ENCODE data around the gene NDUFAF8.

Gene NDUFAF8

GRCh38 chr17:81200695-81201580 lies 38.2 kb upstream of the NDUFAF8 start:
- DNase-seq, result peak; percentile 97

GRCh38 chr17:81202318-81202717 lies 36.8 kb upstream of the NDUFAF8 start:
- no peak for DNase-seq

- no peak for DNase-seq
Observed at GRCh38 chr17:81203136-81203535, 36.0 kb upstream of the NDUFAF8 start.

- DNase-seq, result no peak
Observed at GRCh38 chr17:81204578-81204977, 34.5 kb upstream of the NDUFAF8 start.

DNA sequence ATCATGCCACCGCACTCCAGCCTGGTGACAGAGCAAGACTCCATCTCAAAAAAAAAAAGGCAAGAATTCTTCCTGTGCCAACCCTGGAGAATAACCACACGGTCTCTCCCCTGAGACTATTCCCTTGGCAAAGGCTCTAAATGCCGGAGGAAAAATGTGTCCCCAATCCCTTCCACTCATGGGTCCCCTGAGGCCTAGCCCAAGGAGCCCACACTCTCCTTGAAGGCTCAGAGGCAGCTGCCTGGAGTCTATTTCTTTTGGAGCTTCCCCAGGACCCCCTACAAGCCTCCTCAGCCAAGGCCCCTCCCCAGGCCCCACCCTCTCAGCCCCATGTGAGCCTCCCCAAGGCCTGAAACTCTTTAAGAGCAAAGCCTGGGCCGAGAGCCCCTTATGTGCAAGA lies 33.0 kb upstream of the NDUFAF8 start:
- DNase-seq, result no peak

DNA sequence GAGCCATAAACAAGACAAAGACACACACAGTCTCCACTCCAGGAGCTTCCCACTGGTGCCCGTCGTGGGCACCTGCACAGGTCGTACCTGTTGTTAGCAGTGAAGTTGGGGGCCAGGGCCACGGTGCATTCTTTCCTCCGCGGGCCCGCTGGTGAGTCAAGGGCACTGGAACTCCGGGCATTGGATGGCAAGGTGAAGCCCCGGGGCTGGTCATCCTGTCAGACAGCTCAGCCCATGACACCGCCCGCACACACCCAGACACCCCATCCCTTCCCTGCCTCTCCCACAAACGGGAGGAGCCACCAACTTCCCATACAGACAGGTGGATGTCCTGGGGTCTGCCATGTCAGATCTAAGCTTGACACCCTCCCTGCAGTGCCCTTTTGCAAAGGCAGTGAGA lies 32.5 kb upstream of the NDUFAF8 start:
- no peak for DNase-seq

DNA sequence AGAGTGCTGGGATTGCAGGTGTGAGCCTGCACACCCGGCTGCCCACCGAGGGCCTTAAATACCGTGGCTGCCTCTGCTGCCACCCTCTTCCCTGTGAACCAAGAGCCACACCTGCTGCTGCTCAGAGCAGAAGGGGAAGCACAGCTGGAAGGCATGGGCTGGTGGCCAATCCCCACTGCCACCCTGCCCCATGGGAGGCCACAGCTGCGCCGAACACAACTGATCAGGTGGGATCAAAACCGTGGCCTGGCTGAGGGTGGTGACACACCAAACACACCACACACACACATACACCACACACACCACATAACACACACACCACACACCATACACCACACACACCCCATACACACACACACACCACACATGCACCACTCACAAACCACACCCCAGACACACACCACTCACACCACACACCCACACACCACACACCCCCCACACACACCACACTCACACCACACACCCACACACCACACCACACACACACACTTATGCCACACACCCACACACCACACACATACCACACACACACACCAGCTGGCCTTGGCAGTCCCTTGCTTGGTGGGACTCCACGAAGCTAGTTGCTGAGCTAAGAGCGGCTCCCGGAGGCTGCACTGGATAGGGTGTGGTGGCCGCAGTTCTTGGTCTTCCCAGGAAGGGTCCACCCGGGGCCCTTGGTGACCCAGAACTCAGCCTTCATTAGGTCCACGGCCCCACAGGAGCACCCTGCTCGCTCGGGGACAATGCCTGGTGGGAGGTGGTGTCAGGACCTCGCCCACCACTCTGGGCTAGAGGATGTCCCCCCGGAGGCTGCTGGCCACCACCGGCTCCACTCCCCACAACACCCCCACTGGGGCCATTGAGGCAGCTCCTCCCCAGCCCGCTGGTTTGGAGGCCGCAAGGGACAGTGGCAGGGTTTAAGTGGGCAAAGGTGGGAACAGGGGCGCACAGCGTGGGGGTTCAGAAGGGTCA lies 31.2 kb upstream of the NDUFAF8 start:
- DNase-seq, result peak; percentile 56

DNA sequence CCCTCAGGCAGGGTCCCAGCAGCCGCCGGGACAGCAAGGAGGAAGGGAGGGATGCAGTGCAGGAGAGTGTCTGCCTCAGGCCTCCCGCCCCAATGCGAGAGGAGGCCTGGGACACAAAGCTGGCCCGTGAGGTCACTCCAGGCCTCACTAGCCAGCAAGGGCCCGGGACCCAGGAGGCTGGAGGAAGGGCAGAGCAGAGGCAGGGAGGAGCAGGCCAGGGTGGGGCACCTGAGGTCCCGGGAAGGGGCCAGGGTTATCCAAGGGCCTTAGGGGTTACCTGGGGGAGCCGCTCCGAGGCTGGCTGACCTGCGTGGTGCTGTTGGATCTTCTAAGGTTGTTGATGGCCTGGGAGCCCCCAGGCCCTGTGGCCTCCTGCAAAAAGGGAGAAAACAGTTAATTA lies 30.5 kb upstream of the NDUFAF8 start:
- DNase-seq, result no peak

DNA sequence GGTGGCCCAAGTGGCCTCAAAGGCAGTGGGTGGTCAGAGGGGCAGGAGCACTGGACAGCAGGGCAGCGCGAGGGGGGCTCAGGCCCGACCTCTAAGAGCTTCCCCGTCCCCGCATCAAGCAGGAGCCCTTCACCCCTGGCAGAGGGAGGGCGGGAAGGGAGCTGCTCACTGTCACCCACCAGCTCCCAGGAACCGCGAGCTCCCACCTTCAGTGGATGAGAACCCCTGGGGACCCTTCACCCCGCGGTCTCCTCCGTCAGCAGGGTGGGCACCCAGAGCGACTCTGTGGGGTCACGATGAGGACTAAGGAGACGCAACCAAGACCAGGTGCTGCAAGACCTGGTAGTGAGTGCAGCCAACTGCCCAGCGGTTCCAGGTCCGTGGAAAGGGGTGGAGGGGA lies 30.0 kb upstream of the NDUFAF8 start:
- no peak for DNase-seq

- DNase-seq, result no peak
Observed at GRCh38 chr17:81210466-81210865, 28.7 kb upstream of the NDUFAF8 start.

- DNase-seq, result peak; percentile 25
Observed at GRCh38 chr17:81210868-81211267, 28.2 kb upstream of the NDUFAF8 start.

DNA sequence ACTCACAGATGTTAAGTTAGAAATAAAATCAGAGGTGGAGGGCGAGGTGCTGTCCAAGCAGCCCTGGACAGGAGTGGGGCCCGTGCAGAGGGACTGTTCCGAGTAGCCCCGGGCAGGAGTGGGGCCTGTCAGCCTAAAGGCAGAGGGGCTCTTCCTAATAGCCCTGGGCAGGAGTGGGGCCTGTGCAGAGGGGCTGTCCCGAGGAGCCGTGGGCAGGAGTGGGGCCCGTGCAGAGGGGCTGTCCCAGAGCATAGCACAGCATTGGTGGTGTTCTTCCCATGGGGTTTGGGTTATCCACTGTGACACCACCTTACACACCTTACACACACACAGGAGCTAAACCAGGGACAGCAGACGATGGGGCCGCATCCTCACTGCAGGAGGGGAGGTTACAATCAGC lies 26.8 kb upstream of the NDUFAF8 start:
- DNase-seq, result no peak

DNA sequence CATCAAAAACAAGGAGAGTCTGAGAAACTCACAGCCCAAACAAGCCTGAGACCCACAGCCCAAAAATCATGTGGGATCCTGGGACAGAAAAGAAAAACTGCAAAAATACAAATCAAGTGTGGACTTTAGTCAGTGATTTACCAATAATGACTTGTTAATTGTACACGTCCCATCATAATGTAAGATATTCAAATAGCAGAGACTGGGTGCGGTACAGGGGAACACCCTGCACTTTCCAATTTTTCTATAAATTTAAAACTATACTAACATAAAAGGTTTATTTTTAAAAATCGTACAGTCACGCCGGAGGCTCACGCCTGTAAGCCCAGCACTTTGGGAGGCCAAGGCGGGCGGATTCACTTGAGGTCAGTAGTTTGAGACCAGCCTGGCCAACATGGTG lies 25.1 kb upstream of the NDUFAF8 start:
- no peak for DNase-seq

DNA sequence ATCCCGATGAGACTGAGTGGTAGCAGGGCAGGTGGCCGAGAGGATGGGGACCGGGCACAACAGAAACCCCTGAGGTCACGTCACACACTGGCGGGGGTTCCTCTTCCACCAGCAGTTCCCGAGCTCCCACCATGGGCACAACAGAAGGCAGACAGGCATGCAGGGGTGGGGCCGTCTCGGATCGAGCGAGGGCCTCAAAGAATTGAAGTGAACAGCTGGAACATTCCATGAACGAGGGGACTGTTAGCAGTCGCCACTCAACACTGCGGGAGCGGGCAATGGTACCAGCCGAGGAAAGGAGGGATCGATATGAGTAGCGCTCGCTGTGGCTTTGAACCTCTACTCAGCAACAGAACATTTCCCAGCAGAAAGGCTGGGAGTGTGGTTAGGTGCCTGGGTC lies 21.6 kb upstream of the NDUFAF8 start:
- no peak for DNase-seq

GRCh38 chr17:81218459-81218858 lies 20.7 kb upstream of the NDUFAF8 start:
- DNase-seq, result no peak

- DNase-seq, result no peak
Observed at GRCh38 chr17:81218991-81219390, 20.1 kb upstream of the NDUFAF8 start.

DNA sequence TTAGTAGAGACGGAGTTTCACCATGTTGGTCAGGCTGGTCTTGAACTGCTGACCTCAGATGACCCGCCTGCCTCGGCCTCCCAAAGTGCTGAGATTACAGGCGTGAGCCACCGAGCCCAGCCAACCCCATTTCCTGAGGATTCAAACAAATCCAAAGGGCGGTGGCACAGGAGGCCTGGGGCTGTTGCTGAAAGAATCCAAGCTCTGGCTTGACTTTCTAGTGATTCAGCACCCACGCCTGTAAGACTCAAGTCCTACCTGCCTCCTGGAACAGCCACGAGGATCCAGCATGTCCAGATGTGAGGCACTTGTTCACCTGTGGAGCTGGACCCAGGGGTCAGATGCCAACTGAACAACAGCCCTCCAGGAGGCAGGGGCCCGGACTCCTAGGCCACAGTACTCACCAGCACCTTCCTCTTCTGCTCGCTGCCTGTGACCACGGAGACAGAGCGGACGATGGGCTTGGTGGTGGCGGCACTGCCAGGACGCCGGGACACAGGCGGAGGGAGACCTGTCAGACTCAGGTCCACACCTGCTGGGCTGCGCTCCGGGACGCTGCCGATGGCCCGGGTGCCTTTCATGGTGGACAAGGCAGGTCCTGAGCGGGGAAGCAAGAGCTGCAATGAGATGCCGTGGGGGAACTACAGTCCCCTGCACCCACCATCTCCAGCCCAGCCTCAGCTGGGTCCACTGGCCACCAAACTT lies 19.5 kb upstream of the NDUFAF8 start:
- no peak for DNase-seq

- DNase-seq, result no peak
Observed at GRCh38 chr17:81221371-81221841, 17.7 kb upstream of the NDUFAF8 start.

- no peak for DNase-seq
Observed at GRCh38 chr17:81221842-81222619, 17.1 kb upstream of the NDUFAF8 start.

- no peak for DNase-seq
Observed at GRCh38 chr17:81222620-81222905, 16.6 kb upstream of the NDUFAF8 start.

GRCh38 chr17:81222906-81223761 lies 16.0 kb upstream of the NDUFAF8 start, which contains the start of gene CEP131:
Gene CEP131, minus strand, starts transcription at chr17:81222965. Its CDS starts 2,909 bp downstream, at chr17:81220056.
- DNase-seq, result peak; percentile 99
